Dendritic cell treated with granulocyte-macrophage colony-stimulating factor and Interleukin-4, amounts not matched to agents 40 ng/mL and 50 ng/mL, for 4 days (primary cell): ENCODE results near the gene TSR3.

Experiments used
- H3K27ac Mint-ChIP-seq: one replicate; pipeline ENCODE4 v1.8.0; 2022; ENCODE audit warnings: mild to moderate bottlenecking, mixed read lengths
- H3K27me3 Mint-ChIP-seq: one replicate; pipeline ENCODE4 v1.8.0; 2022; ENCODE audit warnings: mild to moderate bottlenecking, mixed read lengths
- H3K36me3 Mint-ChIP-seq: one replicate; pipeline ENCODE4 v1.8.0; 2022; ENCODE audit warnings: low read depth, mixed read lengths
- H3K4me1 Mint-ChIP-seq: one replicate; pipeline ENCODE4 v1.8.0; 2022; ENCODE audit warnings: low read depth, mixed read lengths
- H3K4me3 Mint-ChIP-seq: one replicate; pipeline ENCODE4 v1.8.0; 2022; ENCODE audit warnings: mild to moderate bottlenecking, moderate library complexity, mixed read lengths
- H3K9me3 Mint-ChIP-seq: one replicate; pipeline ENCODE4 v1.8.0; 2022; ENCODE audit warnings: mixed read lengths
- intact Hi-C: fragments of 100-400 bp; cut with micrococcal nuclease; formaldehyde crosslinking; loops from one replicate; pipeline ENCODE4 v1.15.0; 2022

TSR3 gene

GRCh38 chr16:1343428-1344242 lies 8.0 kb downstream of the TSR3 start:
- H3K9me3 Mint-ChIP-seq = no peaks in the 10 kb centered on the region
- intact Hi-C loops = no loop called here
- H3K4me1 Mint-ChIP-seq = peaks cover 24% of the 10 kb centered on the region
- H3K4me3 Mint-ChIP-seq = peak overlapping the region; percentile 64
- peak overlapping the region; percentile 71 for H3K27ac Mint-ChIP-seq
- peaks cover 25% of the 10 kb centered on the region for H3K27me3 Mint-ChIP-seq
- peaks cover 16% of the 10 kb centered on the region for H3K36me3 Mint-ChIP-seq

- intact Hi-C loops = no loop called here
- Mint-ChIP-seq H3K4me1 (peaks cover 24% of the 10 kb centered on the region), H3K4me3 (peak overlapping the region; percentile 64), H3K9me3 (no peaks in the 10 kb centered on the region), H3K27ac (peak overlapping the region; percentile 71), H3K36me3 (peaks cover 8% of the 10 kb centered on the region), H3K27me3 (peaks cover 26% of the 10 kb centered on the region)
Measured at GRCh38 chr16:1342526-1343427, 8.9 kb downstream of the TSR3 start.

GRCh38 chr16:1341495-1342420 lies 9.9 kb downstream of the TSR3 start:
- peaks cover 24% of the 10 kb centered on the region for H3K4me1 Mint-ChIP-seq
- H3K27me3 Mint-ChIP-seq = peaks cover 36% of the 10 kb centered on the region
- H3K4me3 Mint-ChIP-seq = no peak overlapping the region
- no peaks in the 10 kb centered on the region for H3K36me3 Mint-ChIP-seq
- no peak overlapping the region for H3K27ac Mint-ChIP-seq
- no peaks in the 10 kb centered on the region for H3K9me3 Mint-ChIP-seq
- intact Hi-C loops = no loop called here

GRCh38 chr16:1340730-1341494 lies 10.8 kb downstream of the TSR3 start:
- Mint-ChIP-seq H3K36me3 (no peaks in the 10 kb centered on the region), H3K27ac (no peak overlapping the region), H3K9me3 (no peaks in the 10 kb centered on the region), H3K4me3 (no peak overlapping the region), H3K27me3 (peaks cover 44% of the 10 kb centered on the region), H3K4me1 (peaks cover 24% of the 10 kb centered on the region)
- intact Hi-C loops = no loop called here

GRCh38 chr16:1338855-1339675 lies 12.6 kb downstream of the TSR3 start:
- H3K27ac Mint-ChIP-seq = no peak overlapping the region
- H3K4me1 Mint-ChIP-seq = peaks cover 26% of the 10 kb centered on the region
- no peaks in the 10 kb centered on the region for H3K9me3 Mint-ChIP-seq
- intact Hi-C loops = no loop called here
- H3K4me3 Mint-ChIP-seq = no peak overlapping the region
- H3K36me3 Mint-ChIP-seq = no peaks in the 10 kb centered on the region
- peaks cover 63% of the 10 kb centered on the region for H3K27me3 Mint-ChIP-seq

- Mint-ChIP-seq H3K36me3 (no peaks in the 10 kb centered on the region), H3K4me1 (peaks cover 18% of the 10 kb centered on the region), H3K27ac (no peak overlapping the region), H3K4me3 (no peak overlapping the region), H3K27me3 (peaks cover 61% of the 10 kb centered on the region), H3K9me3 (no peaks in the 10 kb centered on the region)
- intact Hi-C loops = no loop called here
Measured at GRCh38 chr16:1338119-1338730, 13.5 kb downstream of the TSR3 start.

GRCh38 chr16:1337486-1337885 lies 14.2 kb downstream of the TSR3 start:
- intact Hi-C loops = no loop called here
- Mint-ChIP-seq H3K36me3 (no peaks in the 10 kb centered on the region), H3K27ac (no peak overlapping the region), H3K27me3 (peaks cover 64% of the 10 kb centered on the region), H3K4me1 (peaks cover 13% of the 10 kb centered on the region), H3K9me3 (no peaks in the 10 kb centered on the region), H3K4me3 (no peak overlapping the region)

GRCh38 chr16:1336619-1337018 lies 15.1 kb downstream of the TSR3 start:
- Mint-ChIP-seq H3K27ac (no peak overlapping the region), H3K27me3 (peaks cover 64% of the 10 kb centered on the region), H3K4me3 (no peak overlapping the region), H3K36me3 (no peaks in the 10 kb centered on the region), H3K9me3 (no peaks in the 10 kb centered on the region), H3K4me1 (peaks cover 16% of the 10 kb centered on the region)
- intact Hi-C loops = no loop called here

GRCh38 chr16:1335996-1336395 lies 15.7 kb downstream of the TSR3 start:
- H3K27me3 Mint-ChIP-seq = peaks cover 64% of the 10 kb centered on the region

GRCh38 chr16:1335211-1335971 lies 16.3 kb downstream of the TSR3 start:
- H3K4me1 Mint-ChIP-seq = peaks cover 22% of the 10 kb centered on the region
- H3K4me3 Mint-ChIP-seq = no peak overlapping the region
- H3K27ac Mint-ChIP-seq = no peak overlapping the region
- no peaks in the 10 kb centered on the region for H3K9me3 Mint-ChIP-seq
- intact Hi-C loops = no loop called here
- no peaks in the 10 kb centered on the region for H3K36me3 Mint-ChIP-seq
- H3K27me3 Mint-ChIP-seq = peaks cover 67% of the 10 kb centered on the region

More at GRCh38 chr16:1335996-1336395, 15.7 kb downstream of the TSR3 start:
- intact Hi-C loops = no loop called here
- Mint-ChIP-seq H3K4me1 (peaks cover 22% of the 10 kb centered on the region), H3K9me3 (no peaks in the 10 kb centered on the region), H3K27ac (no peak overlapping the region), H3K4me3 (no peak overlapping the region), H3K36me3 (no peaks in the 10 kb centered on the region)

GRCh38 chr16:1334739-1335138 lies 16.9 kb downstream of the TSR3 start:
- Mint-ChIP-seq H3K27ac (no peak overlapping the region), H3K4me3 (no peak overlapping the region), H3K36me3 (no peaks in the 10 kb centered on the region), H3K27me3 (peaks cover 70% of the 10 kb centered on the region), H3K4me1 (peaks cover 22% of the 10 kb centered on the region), H3K9me3 (no peaks in the 10 kb centered on the region)
- intact Hi-C loops = no loop called here
